HEK293T (cell line): ENCODE results near the gene CD8B2.

Experiments
- ARNT ChIP-seq: fragments of 450-650 bp; IDR thresholded peaks from 2 replicates; pipeline ENCODE4 v1.6.1; 2017; ENCODE audit warnings: mild to moderate bottlenecking
- BHLHE40 ChIP-seq: fragments of 450-650 bp; IDR thresholded peaks from 2 replicates; pipeline ENCODE4 v1.6.1; 2016; ENCODE audit warnings: mild to moderate bottlenecking, moderate library complexity, borderline replicate concordance
- ELF4 ChIP-seq: fragments of 450-650 bp; IDR thresholded peaks from 2 replicates; pipeline ENCODE4 v1.6.1; 2017; ENCODE audit warnings: antibody characterized with exemption
- FOXK2 ChIP-seq: fragments of 450-650 bp; IDR thresholded peaks from 2 replicates; pipeline ENCODE4 v1.6.1; 2016; ENCODE audit warnings: mild to moderate bottlenecking
- FOXM1 ChIP-seq: fragments of 450-650 bp; IDR thresholded peaks from 2 replicates; pipeline ENCODE4 v1.6.1; 2017; ENCODE audit warnings: mild to moderate bottlenecking, borderline replicate concordance
- LEF1 ChIP-seq: fragments of 450-650 bp; IDR thresholded peaks from 2 replicates; pipeline ENCODE4 v1.6.1; 2017; ENCODE audit warnings: mild to moderate bottlenecking, borderline replicate concordance
- NFRKB ChIP-seq: fragments of 450-650 bp; IDR thresholded peaks from 2 replicates; pipeline ENCODE4 v1.6.1; 2016; ENCODE audit warnings: mild to moderate bottlenecking, moderate library complexity
- SUZ12 ChIP-seq: fragments of 450-650 bp; IDR thresholded peaks from 2 replicates; pipeline ENCODE4 v1.6.1; 2016; ENCODE audit warnings: mild to moderate bottlenecking
- TF ChIP-seq, protein P1 (sequence below): fragments of 450-650 bp; IDR thresholded peaks from 2 replicates; pipeline ENCODE4 v1.6.1; 2016

DNA sequence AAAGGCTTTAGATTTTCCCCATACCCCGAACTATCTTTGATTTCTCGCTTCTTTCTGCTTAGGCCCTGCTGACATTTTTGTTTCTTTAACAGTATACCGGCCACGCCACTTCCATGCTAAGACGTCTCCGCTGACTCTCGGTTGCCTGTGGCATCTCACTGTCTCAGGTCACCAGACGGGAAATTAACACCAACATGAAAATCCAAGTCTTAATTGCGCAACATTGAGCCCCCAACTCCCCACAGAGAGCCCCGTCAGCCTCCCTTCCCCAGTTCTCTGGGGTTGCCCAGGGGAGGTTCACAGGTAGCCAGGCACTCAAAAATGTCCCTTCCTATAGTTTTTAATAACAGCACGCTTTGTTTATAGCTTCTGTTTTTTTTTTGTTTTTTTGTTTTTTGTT is 30.2 kb downstream of the CD8B2 start:
- no peak for TF ChIP-seq FOXM1
- no peak for TF ChIP-seq ARNT
- TF ChIP-seq LEF1 = no peak
- TF ChIP-seq FOXK2 = no peak
- TF ChIP-seq SUZ12 = no peak
- TF ChIP-seq BHLHE40 = no peak
- no peak for TF ChIP-seq NFRKB
- TF ChIP-seq, protein P1, sequence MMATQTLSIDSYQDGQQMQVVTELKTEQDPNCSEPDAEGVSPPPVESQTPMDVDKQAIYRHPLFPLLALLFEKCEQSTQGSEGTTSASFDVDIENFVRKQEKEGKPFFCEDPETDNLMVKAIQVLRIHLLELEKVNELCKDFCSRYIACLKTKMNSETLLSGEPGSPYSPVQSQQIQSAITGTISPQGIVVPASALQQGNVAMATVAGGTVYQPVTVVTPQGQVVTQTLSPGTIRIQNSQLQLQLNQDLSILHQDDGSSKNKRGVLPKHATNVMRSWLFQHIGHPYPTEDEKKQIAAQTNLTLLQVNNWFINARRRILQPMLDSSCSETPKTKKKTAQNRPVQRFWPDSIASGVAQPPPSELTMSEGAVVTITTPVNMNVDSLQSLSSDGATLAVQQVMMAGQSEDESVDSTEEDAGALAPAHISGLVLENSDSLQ = no peak
- no peak for TF ChIP-seq ELF4
